ENCODE results near the gene STAT1. TPM values are rescaled to one million over a fixed set of nuclear protein-coding genes. Genes with fewer than 3 reads are reported as not detected.

STAT1 gene
- total and polyA plus RNA-seq, 9 of the 15 experiments (the other 6 are each of a cell fraction or from before 2014, with no cell fraction given), result 8.7 to 34.4 (median 26.8) TPM

DNA sequence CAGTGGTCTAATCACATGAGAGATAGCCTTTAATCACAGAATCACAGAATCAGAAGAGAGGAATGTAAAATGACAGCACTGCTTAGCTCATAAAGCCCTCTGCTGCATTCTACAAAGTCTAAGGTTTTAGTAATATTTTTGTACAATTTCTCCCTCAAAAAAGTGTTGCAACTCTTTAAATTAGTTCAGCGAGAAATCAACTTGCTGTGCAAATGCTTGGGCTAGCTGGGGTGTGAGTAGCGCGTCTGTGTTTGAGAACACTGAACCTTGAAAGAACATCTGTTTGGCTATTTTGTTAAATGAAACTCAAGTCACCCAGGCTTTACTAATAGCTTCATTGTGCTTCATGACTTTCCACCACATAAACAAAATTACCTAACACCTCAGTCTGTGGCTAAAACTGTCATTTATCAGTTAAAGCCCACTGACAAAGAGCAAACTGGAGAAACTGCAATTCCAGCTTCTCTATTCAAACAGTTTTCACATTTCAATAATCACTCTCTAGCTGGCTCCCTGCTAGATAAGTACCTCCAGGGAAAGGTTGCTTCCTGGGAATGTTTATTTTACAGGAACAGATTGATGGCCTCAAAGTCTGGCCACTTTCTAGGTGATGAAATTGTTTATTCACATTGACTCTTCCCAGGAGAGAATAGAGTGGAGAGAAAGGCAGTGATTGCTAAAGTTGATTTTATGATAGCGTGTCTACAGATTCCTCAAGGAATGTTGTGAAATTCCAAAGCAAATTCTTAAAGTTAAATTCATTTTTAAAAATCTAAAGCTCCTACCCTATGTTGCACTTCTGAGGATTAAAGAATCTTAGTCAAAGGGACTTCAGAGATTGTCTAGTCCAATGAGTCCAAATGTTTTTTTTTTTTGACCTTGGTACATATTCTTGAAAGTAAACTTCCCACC lies 36.0 kb upstream of the STAT1 start:
- FAIRE-seq (no peak), DNase-seq (ENCODE audit: extremely low read depth in 1 of 4, low spot score in 3 of 4) (no peak), ATAC-seq (no peak)
- no peaks in the 10 kb centered on the region; a peak in 2 of 5 replicates for H3K27me3 ChIP-seq (ENCODE audit: control insufficient read depth in 2 of 2, insufficient read depth in 2 of 2, low read length in 2 of 2)
- no peak for TF ChIP-seq ZNF766 (CRISPR knock-in tag; conservative IDR thresholded peaks at IDR 0.05)
- TF ChIP-seq PTTG1 (tag; IDR thresholded peaks at IDR 0.05; ENCODE audit: low read depth), result no peak
- TF ChIP-seq KAT7 (CRISPR knock-in tag; IDR thresholded peaks at IDR 0.05; ENCODE audit: borderline replicate concordance), result no peak
- ChIA-PET CTCF (ENCODE audit: low intra/inter-chr PET ratio) (no interaction called here), POLR2A (interaction anchor here (1.4 kb wide), 2 partner anchors 12 to 15 kb away, joined by 4 to 6 read pairs; no protein-coding TSS in a partner anchor)
- no peak overlapping the region for H2AFZ ChIP-seq (ENCODE audit: low read depth, low read length)
- intact Hi-C loops (cut with micrococcal nuclease), result no loop called here
- no peak overlapping the region for H3K4me3 ChIP-seq
- BruUV-seq (replicated peaks), result no TSS peak
- WGBS (ENCODE audit: insufficient coverage, low coverage, missing lambda C conversion rate), result 1% methylated on average over 4 of the region's 4 CpGs
- H3K4me2 ChIP-seq (ENCODE audit: insufficient read depth, low read length), result no peak overlapping the region
- no peaks in the 10 kb centered on the region for H4K20me1 ChIP-seq (replicated peaks; ENCODE audit: control insufficient read depth, insufficient read depth, low read length)
- no peak overlapping the region for H3K9ac ChIP-seq (ENCODE audit: insufficient read depth in 1 of 2, low read depth in 2 of 2, low read length in 2 of 2)
- H3K27ac ChIP-seq (ENCODE audit: extremely low read depth, low read depth, low read length), result no peak overlapping the region
- no peaks in the 10 kb centered on the region for H3K79me2 ChIP-seq (ENCODE audit: control insufficient read depth, insufficient read depth, low read length)
- no peaks in the 10 kb centered on the region for H3K9me3 ChIP-seq (replicated peaks; ENCODE audit: control insufficient read depth, insufficient read depth, low read depth, low read length)
- in situ Hi-C loops (cut with MboI), result no loop called here
- no peaks in the 10 kb centered on the region for H3K4me1 ChIP-seq (replicated peaks in 1 of 2; ENCODE audit: control insufficient read depth in 2 of 2, insufficient read depth in 2 of 2, low read length in 2 of 2)
- no peaks in the 10 kb centered on the region for H3K36me3 ChIP-seq (ENCODE audit: control insufficient read depth, insufficient read depth, low read length)
- no peaks in the 10 kb centered on the region for H3K9me1 ChIP-seq (ENCODE audit: control insufficient read depth, insufficient read depth, low read length)

DNA sequence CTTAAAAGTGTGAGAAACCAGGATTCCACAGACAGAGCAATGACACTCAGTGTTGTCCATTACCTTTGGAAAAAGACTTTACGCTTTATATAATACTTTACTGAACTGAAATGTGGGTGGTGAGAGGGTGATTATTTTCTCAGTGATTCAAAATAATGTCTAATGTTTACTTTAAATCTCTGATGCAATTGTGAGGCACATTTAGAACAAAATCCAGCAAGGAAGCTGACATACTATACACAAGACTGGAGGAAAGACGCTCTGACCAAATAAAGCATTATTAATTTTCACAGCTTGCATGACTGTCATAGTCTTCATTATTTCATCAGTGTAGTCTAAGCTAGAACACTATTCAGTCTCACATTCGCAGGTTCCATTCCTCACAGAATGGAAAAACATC lies 34.1 kb upstream of the STAT1 start:
- Histone ChIP-seq H3K9me3 (replicated peaks; ENCODE audit: control insufficient read depth, insufficient read depth, low read depth, low read length) (no peaks in the 10 kb centered on the region), H4K20me1 (replicated peaks; ENCODE audit: control insufficient read depth, insufficient read depth, low read length) (no peaks in the 10 kb centered on the region), H3K4me1 (replicated peaks in 1 of 2; ENCODE audit: control insufficient read depth in 2 of 2, insufficient read depth in 2 of 2, low read length in 2 of 2) (no peaks in the 10 kb centered on the region), H3K36me3 (ENCODE audit: control insufficient read depth, insufficient read depth, low read length) (no peaks in the 10 kb centered on the region), H3K79me2 (ENCODE audit: control insufficient read depth, insufficient read depth, low read length) (no peaks in the 10 kb centered on the region), H3K27ac (ENCODE audit: extremely low read depth, low read depth, low read length) (no peak overlapping the region), H3K27me3 (ENCODE audit: control insufficient read depth in 2 of 2, insufficient read depth in 2 of 2, low read length in 2 of 2) (no peaks in the 10 kb centered on the region; a peak in 2 of 5 replicates), H3K9ac (ENCODE audit: insufficient read depth in 1 of 2, low read depth in 2 of 2, low read length in 2 of 2) (no peak overlapping the region), H3K9me1 (ENCODE audit: control insufficient read depth, insufficient read depth, low read length) (no peaks in the 10 kb centered on the region), H3K4me3 (no peak overlapping the region), H2AFZ (ENCODE audit: low read depth, low read length) (no peak overlapping the region), H3K4me2 (ENCODE audit: insufficient read depth, low read length) (no peak overlapping the region)
- no peak for ATAC-seq
- in situ Hi-C loops (cut with MboI) (no loop called here), intact Hi-C loops (cut with micrococcal nuclease) (no loop called here)
- POLR2A ChIA-PET, result no interaction called here
- WGBS (ENCODE audit: insufficient coverage, low coverage, missing lambda C conversion rate), result 12% methylated on average over 3 of the region's 3 CpGs
- no TSS peak for BruUV-seq (replicated peaks)
- no peak for DNase-seq (ENCODE audit: extremely low read depth in 1 of 4, low spot score in 3 of 4)
- FAIRE-seq, result no peak
- CTCF ChIA-PET (ENCODE audit: low intra/inter-chr PET ratio), result no interaction called here
- TF ChIP-seq, protein P1, sequence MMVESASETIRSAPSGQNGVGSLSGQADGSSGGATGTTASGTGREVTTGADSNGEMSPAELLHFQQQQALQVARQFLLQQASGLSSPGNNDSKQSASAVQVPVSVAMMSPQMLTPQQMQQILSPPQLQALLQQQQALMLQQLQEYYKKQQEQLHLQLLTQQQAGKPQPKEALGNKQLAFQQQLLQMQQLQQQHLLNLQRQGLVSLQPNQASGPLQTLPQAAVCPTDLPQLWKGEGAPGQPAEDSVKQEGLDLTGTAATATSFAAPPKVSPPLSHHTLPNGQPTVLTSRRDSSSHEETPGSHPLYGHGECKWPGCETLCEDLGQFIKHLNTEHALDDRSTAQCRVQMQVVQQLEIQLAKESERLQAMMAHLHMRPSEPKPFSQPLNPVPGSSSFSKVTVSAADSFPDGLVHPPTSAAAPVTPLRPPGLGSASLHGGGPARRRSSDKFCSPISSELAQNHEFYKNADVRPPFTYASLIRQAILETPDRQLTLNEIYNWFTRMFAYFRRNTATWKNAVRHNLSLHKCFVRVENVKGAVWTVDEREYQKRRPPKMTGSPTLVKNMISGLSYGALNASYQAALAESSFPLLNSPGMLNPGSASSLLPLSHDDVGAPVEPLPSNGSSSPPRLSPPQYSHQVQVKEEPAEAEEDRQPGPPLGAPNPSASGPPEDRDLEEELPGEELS (CRISPR knock-in tag; IDR thresholded peaks at IDR 0.05; ENCODE audit: borderline replicate concordance), result no peak
- no peak for TF ChIP-seq ZNF507 (tag; conservative IDR thresholded peaks at IDR 0.05)
- no peak for TF ChIP-seq SMAD1 (IDR thresholded peaks at IDR 0.05; ENCODE audit: low read depth, low read length, partially characterized antibody)
- TF ChIP-seq, protein P2, sequence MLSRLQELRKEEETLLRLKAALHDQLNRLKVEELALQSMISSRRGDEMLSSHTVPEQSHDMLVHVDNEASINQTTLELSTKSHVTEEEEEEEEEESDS (CRISPR knock-in tag; IDR thresholded peaks at IDR 0.05), result no peak
- TF ChIP-seq FOXK2 (conservative IDR thresholded peaks at IDR 0.05 in 1 of 2, IDR thresholded peaks at IDR 0.05 in 1 of 2; ENCODE audit: low read depth in 2 of 2), result no peak
- TF ChIP-seq, protein P3, sequence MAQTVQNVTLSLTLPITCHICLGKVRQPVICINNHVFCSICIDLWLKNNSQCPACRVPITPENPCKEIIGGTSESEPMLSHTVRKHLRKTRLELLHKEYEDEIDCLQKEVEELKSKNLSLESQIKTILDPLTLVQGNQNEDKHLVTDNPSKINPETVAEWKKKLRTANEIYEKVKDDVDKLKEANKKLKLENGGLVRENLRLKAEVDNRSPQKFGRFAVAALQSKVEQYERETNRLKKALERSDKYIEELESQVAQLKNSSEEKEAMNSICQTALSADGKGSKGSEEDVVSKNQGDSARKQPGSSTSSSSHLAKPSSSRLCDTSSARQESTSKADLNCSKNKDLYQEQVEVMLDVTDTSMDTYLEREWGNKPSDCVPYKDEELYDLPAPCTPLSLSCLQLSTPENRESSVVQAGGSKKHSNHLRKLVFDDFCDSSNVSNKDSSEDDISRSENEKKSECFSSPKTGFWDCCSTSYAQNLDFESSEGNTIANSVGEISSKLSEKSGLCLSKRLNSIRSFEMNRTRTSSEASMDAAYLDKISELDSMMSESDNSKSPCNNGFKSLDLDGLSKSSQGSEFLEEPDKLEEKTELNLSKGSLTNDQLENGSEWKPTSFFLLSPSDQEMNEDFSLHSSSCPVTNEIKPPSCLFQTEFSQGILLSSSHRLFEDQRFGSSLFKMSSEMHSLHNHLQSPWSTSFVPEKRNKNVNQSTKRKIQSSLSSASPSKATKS (CRISPR knock-in tag; IDR thresholded peaks at IDR 0.05), result no peak
- no peak for TF ChIP-seq CAMTA2 (CRISPR knock-in tag; conservative IDR thresholded peaks at IDR 0.05)

Data from K562 (cell line).